ENCODE measurements around the gene CAPN2. TPM values are rescaled to one million over a fixed set of nuclear protein-coding genes. Genes with fewer than 3 reads are reported as not detected.

CAPN2 gene
- polyA plus RNA-seq, 1 of the 3 experiments (the other 2 are of a cell fraction) = 208 TPM

GRCh38 chr1:223716302-223716862, 4.0 kb downstream of the CAPN2 start (continued):
- no peak for TF ChIP-seq CTCF (IDR thresholded peaks at IDR 0.05)
- peak; percentile 75; the same call in 1 of the 2 replicates for TF ChIP-seq RCOR1 (IDR thresholded peaks at IDR 0.05; ENCODE audit: low read length)
- peak; percentile 86 for TF ChIP-seq NFIC (IDR thresholded peaks at IDR 0.05; ENCODE audit: borderline replicate concordance)
- TF ChIP-seq JUND (IDR thresholded peaks at IDR 0.05) = peak; percentile 52; the same call in 1 of the 2 replicates
- peak; percentile 60 for TF ChIP-seq SIN3A (IDR thresholded peaks at IDR 0.05; ENCODE audit: borderline replicate concordance, low read depth, low read length)
- no peak for TF ChIP-seq ZBTB33 (IDR thresholded peaks at IDR 0.05; ENCODE audit: borderline replicate concordance, low read depth)
- no peak for TF ChIP-seq IRF3 (IDR thresholded peaks at IDR 0.05; ENCODE audit: low read depth, low read length)
- TF ChIP-seq FOSL2 (IDR thresholded peaks at IDR 0.05; ENCODE audit: borderline replicate concordance, low read depth) = peak; percentile 35; the same call in 1 of the 2 replicates
- no peak for TF ChIP-seq YY1 (IDR thresholded peaks at IDR 0.05; ENCODE audit: low read depth)
- TF ChIP-seq REST (IDR thresholded peaks at IDR 0.05; ENCODE audit: low read depth, low read length) = 0 out of 2 replicates have a peak, but pooled peaks have one; percentile 36

- TF ChIP-seq ELF1 (IDR thresholded peaks at IDR 0.05) (no peak), JUND (IDR thresholded peaks at IDR 0.05) (no peak), SIN3A (IDR thresholded peaks at IDR 0.05; ENCODE audit: borderline replicate concordance, low read depth, low read length) (no peak), NFIC (IDR thresholded peaks at IDR 0.05; ENCODE audit: borderline replicate concordance) (no peak), CTCF (IDR thresholded peaks at IDR 0.05) (no peak), NRF1 (IDR thresholded peaks at IDR 0.05; ENCODE audit: low read depth, low read length) (no peak), ZBTB33 (IDR thresholded peaks at IDR 0.05; ENCODE audit: borderline replicate concordance, low read depth) (no peak), EZH2phosphoT487 (IDR thresholded peaks at IDR 0.05; ENCODE audit: borderline replicate concordance, low read depth) (no peak)
- Histone ChIP-seq H3K27ac (ENCODE audit: low read depth in 2 of 2, low read length in 1 of 2) (peak overlapping the region; percentile 87 to 88), H3K4me3 (ENCODE audit: low read depth in 2 of 2, low read length in 1 of 2) (no peak overlapping the region), H3K36me3 (replicated peaks in 1 of 2; ENCODE audit: control insufficient read depth in 1 of 2, insufficient read depth in 2 of 2, low read length in 1 of 2) (peaks cover 32 to 36% of the 10 kb centered on the region in 2 experiments), H3K4me2 (peak overlapping the region; percentile 92), H3K9ac (no peak overlapping the region), H3K4me1 (ENCODE audit: control insufficient read depth in 1 of 2, insufficient read depth in 2 of 2, low read depth in 1 of 2, low read length in 1 of 2) (peaks cover 36 to 49% of the 10 kb centered on the region in 2 experiments), H3K9me2 (no peaks in the 10 kb centered on the region), H3K79me2 (ENCODE audit: insufficient read depth) (peaks cover 97% of the 10 kb centered on the region), H3F3A (replicated peaks; ENCODE audit: insufficient read depth) (peaks cover 18% of the 10 kb centered on the region), H4K20me1 (ENCODE audit: insufficient read depth) (peaks cover 48% of the 10 kb centered on the region), H3K27me3 (ENCODE audit: insufficient read depth) (no peaks in the 10 kb centered on the region), H2AFZ (ENCODE audit: low read depth) (no peak overlapping the region), H3K9me3 (no peaks in the 10 kb centered on the region)
- DNase-seq = no peak
- POLR2A ChIA-PET = no interaction called here
- 92% methylated on average over 5 of the region's 5 CpGs for WGBS (ENCODE audit: low lambda C conversion rate)
- CTCF ChIA-PET = interaction anchor here (1.3 to 4.4 kb wide), 3 partner anchors 9 to 33 kb away, joined by 3 to 29 read pairs (median 8); no protein-coding TSS in a partner anchor
These were observed 4.8 kb downstream of the CAPN2 start for GRCh38 chr1:223717123-223717522.
